Embryonic facial prominence (tissue), 1 donor: Measurements from ENCODE around the gene ATP2B2.

Source experiments
- DNase-seq: peaks from one replicate; pipeline ENCODE4 v3.0.0-alpha.2; 2016; ENCODE audit errors: extremely low spot score

The ATP2B2 gene

GRCh38 chr3:10328460-10329071 is 176.8 kb downstream of the ATP2B2 start:
- DNase-seq = no peak

GRCh38 chr3:10327592-10327991 is 177.8 kb downstream of the ATP2B2 start:
- no peak for DNase-seq

GRCh38 chr3:10322352-10322710 is 183.1 kb downstream of the ATP2B2 start:
- no peak for DNase-seq

GRCh38 chr3:10321630-10322351 is 183.6 kb downstream of the ATP2B2 start:
- no peak for DNase-seq

- no peak for DNase-seq
Measured at GRCh38 chr3:10320320-10320677, 185.1 kb downstream of the ATP2B2 start.

GRCh38 chr3:10319804-10320203 is 185.6 kb downstream of the ATP2B2 start:
- no peak for DNase-seq

- no peak for DNase-seq
Measured at GRCh38 chr3:10319251-10319650, 186.1 kb downstream of the ATP2B2 start.

- no peak for DNase-seq
Measured at GRCh38 chr3:10317961-10318350, 187.4 kb downstream of the ATP2B2 start.

- DNase-seq = no peak
Measured at GRCh38 chr3:10317311-10317960, 187.9 kb downstream of the ATP2B2 start.

- no peak for DNase-seq
Measured at GRCh38 chr3:10315771-10316344, 189.5 kb downstream of the ATP2B2 start.

- DNase-seq = no peak
Measured at GRCh38 chr3:10315101-10315500, 190.3 kb downstream of the ATP2B2 start.

GRCh38 chr3:10312861-10313260 is 192.5 kb downstream of the ATP2B2 start:
- no peak for DNase-seq

GRCh38 chr3:10312391-10312790 is 193.0 kb downstream of the ATP2B2 start:
- no peak for DNase-seq

- no peak for DNase-seq
Measured at GRCh38 chr3:10311710-10312109, 193.7 kb downstream of the ATP2B2 start.

- DNase-seq = no peak
Measured at GRCh38 chr3:10310578-10310977, 194.8 kb downstream of the ATP2B2 start.

GRCh38 chr3:10309736-10310135 is 195.7 kb downstream of the ATP2B2 start:
- DNase-seq = no peak

GRCh38 chr3:10308678-10309077 is 196.7 kb downstream of the ATP2B2 start:
- DNase-seq = no peak

GRCh38 chr3:10306156-10306555 is 199.2 kb downstream of the ATP2B2 start:
- no peak for DNase-seq

GRCh38 chr3:10305331-10305902 is 200.0 kb downstream of the ATP2B2 start:
- DNase-seq = no peak

- DNase-seq = no peak
Measured at GRCh38 chr3:10304905-10305304, 200.5 kb downstream of the ATP2B2 start.

GRCh38 chr3:10303785-10304184 is 201.6 kb downstream of the ATP2B2 start:
- DNase-seq = no peak

- no peak for DNase-seq
Measured at GRCh38 chr3:10303105-10303504, 202.3 kb downstream of the ATP2B2 start.

GRCh38 chr3:10300087-10300486 is 205.3 kb downstream of the ATP2B2 start:
- DNase-seq = no peak
